DMS114 treated with DMSO at 0.1 percent for 48 hours (cell line): ENCODE measurements around the gene MRPL9.
"Not testable (repeated sequence)": the region's sequence is repeated elsewhere in the genome, so short reads cannot be mapped to it uniquely, and the experiment has no call there.

Experiments
- DNase-seq: peaks from one replicate; lab custom pipeline; 2025; ENCODE audit not compliant: unreplicated experiment; lab: John Stamatoyannopoulos, UW

The MRPL9 gene

GRCh38 chr1:151737026-151737425 lies 26.3 kb downstream of the MRPL9 start:
- no peak for DNase-seq

- DNase-seq = not testable (repeated sequence)
These were observed 29.3 kb downstream of the MRPL9 start for GRCh38 chr1:151733995-151734394.

GRCh38 chr1:151733126-151733525 lies 30.2 kb downstream of the MRPL9 start:
- DNase-seq = no peak

- DNase-seq = no peak
These were observed 33.4 kb downstream of the MRPL9 start for GRCh38 chr1:151729966-151730291.

- DNase-seq = no peak
These were observed 33.9 kb downstream of the MRPL9 start for GRCh38 chr1:151729157-151729965.

- DNase-seq = no peak
These were observed 34.9 kb downstream of the MRPL9 start for GRCh38 chr1:151728151-151729054.

- no peak for DNase-seq
These were observed 39.4 kb downstream of the MRPL9 start for GRCh38 chr1:151723726-151724370.

- no peak for DNase-seq
These were observed 41.3 kb downstream of the MRPL9 start for GRCh38 chr1:151721788-151722510.

- DNase-seq = no peak
These were observed 42.1 kb downstream of the MRPL9 start, which contains the start of gene RIIAD1 for GRCh38 chr1:151720974-151721787. TSS of gene RIIAD1 (plus strand) at chr1:151721522. CDS start at chr1:151721537, 15 bp downstream.

GRCh38 chr1:151720554-151720953 lies 42.7 kb downstream of the MRPL9 start:
- DNase-seq = no peak

- DNase-seq = no peak
These were observed 43.2 kb downstream of the MRPL9 start for GRCh38 chr1:151720125-151720524.

GRCh38 chr1:151718666-151719065 lies 44.6 kb downstream of the MRPL9 start:
- no peak for DNase-seq

- DNase-seq = no peak
These were observed 45.3 kb downstream of the MRPL9 start for GRCh38 chr1:151718011-151718431.

GRCh38 chr1:151716771-151717631 lies 46.3 kb downstream of the MRPL9 start, which contains the start of gene CELF3:
TSS of gene CELF3 (minus strand) at chr1:151716803. CDS start at chr1:151716020, 783 bp downstream.
- DNase-seq = no peak

- no peak for DNase-seq
These were observed 46.9 kb downstream of the MRPL9 start for GRCh38 chr1:151716405-151716762.

GRCh38 chr1:151715726-151716404 lies 47.4 kb downstream of the MRPL9 start:
- DNase-seq = no peak

- no peak for DNase-seq
These were observed 48.2 kb downstream of the MRPL9 start for GRCh38 chr1:151714820-151715725.
